GM21619 (cell line): ENCODE results near the gene CFAP20DC.
"Not testable (repeated sequence)": the region's sequence is repeated elsewhere in the genome, so short reads cannot be mapped to it uniquely, and the experiment has no call there.

Experiments
- ATAC-seq: cut with Tn5 transposase; IDR thresholded peaks from one replicate; pipeline ENCODE4 v1.9.1; 2021; ENCODE audit not compliant: unreplicated experiment

CFAP20DC gene

GRCh38 chr3:58751235-58751634 lies 298.6 kb downstream of the CFAP20DC start:
- ATAC-seq = no peak

- no peak for ATAC-seq
These were observed 299.9 kb downstream of the CFAP20DC start for GRCh38 chr3:58749948-58750347.

- no peak for ATAC-seq
These were observed 301.8 kb downstream of the CFAP20DC start for GRCh38 chr3:58748024-58748423.

GRCh38 chr3:58746758-58747157 lies 303.1 kb downstream of the CFAP20DC start:
- no peak for ATAC-seq

- ATAC-seq = no peak
These were observed 306.5 kb downstream of the CFAP20DC start for GRCh38 chr3:58743296-58743695.

GRCh38 chr3:58742239-58742638 lies 307.6 kb downstream of the CFAP20DC start:
- no peak for ATAC-seq

GRCh38 chr3:58737644-58738043 lies 312.2 kb downstream of the CFAP20DC start:
- ATAC-seq = no peak

- ATAC-seq = no peak
These were observed 318.2 kb downstream of the CFAP20DC start for GRCh38 chr3:58731673-58732072.

- no peak for ATAC-seq
These were observed 321.1 kb downstream of the CFAP20DC start for GRCh38 chr3:58728723-58729122.

- ATAC-seq = no peak
These were observed 324.4 kb downstream of the CFAP20DC start for GRCh38 chr3:58725326-58725853.

GRCh38 chr3:58724336-58724735 lies 325.5 kb downstream of the CFAP20DC start:
- no peak for ATAC-seq

- ATAC-seq = no peak
These were observed 326.7 kb downstream of the CFAP20DC start for GRCh38 chr3:58723173-58723572.

- no peak for ATAC-seq
These were observed 327.3 kb downstream of the CFAP20DC start for GRCh38 chr3:58722561-58722960.

GRCh38 chr3:58720526-58720925 lies 329.3 kb downstream of the CFAP20DC start:
- ATAC-seq = no peak

- ATAC-seq = no peak
These were observed 330.1 kb downstream of the CFAP20DC start for GRCh38 chr3:58719684-58720083.

GRCh38 chr3:58713715-58714401 lies 336.0 kb downstream of the CFAP20DC start:
- ATAC-seq = no peak

GRCh38 chr3:58711871-58712270 lies 338.0 kb downstream of the CFAP20DC start:
- no peak for ATAC-seq

GRCh38 chr3:58708983-58709382 lies 340.8 kb downstream of the CFAP20DC start:
- not testable (repeated sequence) for ATAC-seq

- no peak for ATAC-seq
These were observed 341.6 kb downstream of the CFAP20DC start for GRCh38 chr3:58708116-58708791.

- no peak for ATAC-seq
These were observed 342.4 kb downstream of the CFAP20DC start for GRCh38 chr3:58707390-58707930.

- no peak for ATAC-seq
These were observed 343.2 kb downstream of the CFAP20DC start for GRCh38 chr3:58706395-58707167.
